ENCODE measurements around the gene S100A1.
"Not testable (repeated sequence)": the region's sequence is repeated elsewhere in the genome, so short reads cannot be mapped to it uniquely, and the experiment has no call there.

DNA sequence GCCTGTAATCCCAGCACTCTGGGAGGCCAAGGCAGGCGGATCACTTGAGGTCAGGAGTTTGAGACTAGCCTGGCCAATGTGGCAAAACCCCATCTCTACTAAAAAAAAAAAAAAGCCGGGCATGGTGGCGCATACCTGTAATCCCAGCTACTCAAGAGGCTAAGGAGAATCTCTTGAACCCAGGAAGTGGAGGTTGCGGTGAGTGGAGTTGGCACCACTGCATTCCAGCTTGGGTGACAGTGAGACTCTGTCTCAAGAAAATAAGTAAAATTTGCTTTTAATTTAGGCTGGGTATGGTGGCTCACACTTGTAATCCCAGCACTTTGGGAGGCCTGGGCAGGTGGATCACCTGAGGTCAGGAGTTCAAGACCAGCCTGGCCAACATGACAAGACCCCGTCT, 12.0 kb downstream of the S100A1 start:
- not testable (repeated sequence) for TF ChIP-seq NR1H2 (CRISPR knock-in tag; IDR thresholded peaks at IDR 0.05)
- TF ChIP-seq, protein P1, sequence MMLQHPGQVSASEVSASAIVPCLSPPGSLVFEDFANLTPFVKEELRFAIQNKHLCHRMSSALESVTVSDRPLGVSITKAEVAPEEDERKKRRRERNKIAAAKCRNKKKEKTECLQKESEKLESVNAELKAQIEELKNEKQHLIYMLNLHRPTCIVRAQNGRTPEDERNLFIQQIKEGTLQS (CRISPR knock-in tag; conservative IDR thresholded peaks at IDR 0.05): not testable (repeated sequence)
